GM12878 (cell line): ENCODE data around the gene SLC25A26.

Experiments used
- CEBPB ChIP-seq, 2 experiments: fragments of 150-350 bp in 1 of 2; IDR thresholded peaks; 2 replicates each; pipeline ENCODE4 v1.6.1; 2012 to 2014; ENCODE audit warnings: low read depth in 2 of 2, low read length in 2 of 2, borderline replicate concordance in 1 of 2, inconsistent platforms in 1 of 2
- E4F1 ChIP-seq: fragments of 450-650 bp; IDR thresholded peaks from 2 replicates; pipeline ENCODE4 v1.6.1; 2018; ENCODE audit warnings: borderline replicate concordance, mild to moderate bottlenecking; ENCODE audit not compliant: partially characterized antibody
- POLR2A ChIP-seq: IDR thresholded peaks from 2 replicates; pipeline ENCODE4 v1.6.1; 2011; ENCODE audit warnings: low read depth, mild to moderate bottlenecking, low read length
- SMAD1 ChIP-seq: fragments of 450-650 bp; IDR thresholded peaks from 2 replicates; pipeline ENCODE4 v1.6.1; 2018; ENCODE audit warnings: mild to moderate bottlenecking, low read depth; ENCODE audit not compliant: partially characterized antibody
- SREBF1 ChIP-seq: IDR thresholded peaks from 2 replicates; pipeline ENCODE4 v1.6.1; 2012; ENCODE audit warnings: mild to moderate bottlenecking, low read length
- TF ChIP-seq, protein P1 (sequence below): fragments of 450-650 bp; formaldehyde crosslinking; IDR thresholded peaks from 2 replicates; pipeline ENCODE4 v1.4.0; 2020; ENCODE audit warnings: mild to moderate bottlenecking, moderate library complexity
- TF ChIP-seq, protein P2 (sequence below): IDR thresholded peaks from 2 replicates; pipeline ENCODE4 v1.6.1; 2012; ENCODE audit warnings: low read depth, low read length, improper control_type of control experiment
- TF ChIP-seq, protein P3 (sequence below): fragments of 450-650 bp; conservative IDR thresholded peaks from 2 replicates; pipeline ENCODE4 v1.6.1; 2017; ENCODE audit warnings: mild to moderate bottlenecking, moderate library complexity

- TF ChIP-seq, protein P1, sequence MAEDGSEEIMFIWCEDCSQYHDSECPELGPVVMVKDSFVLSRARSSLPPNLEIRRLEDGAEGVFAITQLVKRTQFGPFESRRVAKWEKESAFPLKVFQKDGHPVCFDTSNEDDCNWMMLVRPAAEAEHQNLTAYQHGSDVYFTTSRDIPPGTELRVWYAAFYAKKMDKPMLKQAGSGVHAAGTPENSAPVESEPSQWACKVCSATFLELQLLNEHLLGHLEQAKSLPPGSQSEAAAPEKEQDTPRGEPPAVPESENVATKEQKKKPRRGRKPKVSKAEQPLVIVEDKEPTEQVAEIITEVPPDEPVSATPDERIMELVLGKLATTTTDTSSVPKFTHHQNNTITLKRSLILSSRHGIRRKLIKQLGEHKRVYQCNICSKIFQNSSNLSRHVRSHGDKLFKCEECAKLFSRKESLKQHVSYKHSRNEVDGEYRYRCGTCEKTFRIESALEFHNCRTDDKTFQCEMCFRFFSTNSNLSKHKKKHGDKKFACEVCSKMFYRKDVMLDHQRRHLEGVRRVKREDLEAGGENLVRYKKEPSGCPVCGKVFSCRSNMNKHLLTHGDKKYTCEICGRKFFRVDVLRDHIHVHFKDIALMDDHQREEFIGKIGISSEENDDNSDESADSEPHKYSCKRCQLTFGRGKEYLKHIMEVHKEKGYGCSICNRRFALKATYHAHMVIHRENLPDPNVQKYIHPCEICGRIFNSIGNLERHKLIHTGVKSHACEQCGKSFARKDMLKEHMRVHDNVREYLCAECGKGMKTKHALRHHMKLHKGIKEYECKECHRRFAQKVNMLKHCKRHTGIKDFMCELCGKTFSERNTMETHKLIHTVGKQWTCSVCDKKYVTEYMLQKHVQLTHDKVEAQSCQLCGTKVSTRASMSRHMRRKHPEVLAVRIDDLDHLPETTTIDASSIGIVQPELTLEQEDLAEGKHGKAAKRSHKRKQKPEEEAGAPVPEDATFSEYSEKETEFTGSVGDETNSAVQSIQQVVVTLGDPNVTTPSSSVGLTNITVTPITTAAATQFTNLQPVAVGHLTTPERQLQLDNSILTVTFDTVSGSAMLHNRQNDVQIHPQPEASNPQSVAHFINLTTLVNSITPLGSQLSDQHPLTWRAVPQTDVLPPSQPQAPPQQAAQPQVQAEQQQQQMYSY (CRISPR knock-in tag): no peak
- no peak for TF ChIP-seq SMAD1
- TF ChIP-seq POLR2A: no peak
- TF ChIP-seq, protein P2, sequence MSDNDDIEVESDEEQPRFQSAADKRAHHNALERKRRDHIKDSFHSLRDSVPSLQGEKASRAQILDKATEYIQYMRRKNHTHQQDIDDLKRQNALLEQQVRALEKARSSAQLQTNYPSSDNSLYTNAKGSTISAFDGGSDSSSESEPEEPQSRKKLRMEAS: no peak
- TF ChIP-seq, protein P3, sequence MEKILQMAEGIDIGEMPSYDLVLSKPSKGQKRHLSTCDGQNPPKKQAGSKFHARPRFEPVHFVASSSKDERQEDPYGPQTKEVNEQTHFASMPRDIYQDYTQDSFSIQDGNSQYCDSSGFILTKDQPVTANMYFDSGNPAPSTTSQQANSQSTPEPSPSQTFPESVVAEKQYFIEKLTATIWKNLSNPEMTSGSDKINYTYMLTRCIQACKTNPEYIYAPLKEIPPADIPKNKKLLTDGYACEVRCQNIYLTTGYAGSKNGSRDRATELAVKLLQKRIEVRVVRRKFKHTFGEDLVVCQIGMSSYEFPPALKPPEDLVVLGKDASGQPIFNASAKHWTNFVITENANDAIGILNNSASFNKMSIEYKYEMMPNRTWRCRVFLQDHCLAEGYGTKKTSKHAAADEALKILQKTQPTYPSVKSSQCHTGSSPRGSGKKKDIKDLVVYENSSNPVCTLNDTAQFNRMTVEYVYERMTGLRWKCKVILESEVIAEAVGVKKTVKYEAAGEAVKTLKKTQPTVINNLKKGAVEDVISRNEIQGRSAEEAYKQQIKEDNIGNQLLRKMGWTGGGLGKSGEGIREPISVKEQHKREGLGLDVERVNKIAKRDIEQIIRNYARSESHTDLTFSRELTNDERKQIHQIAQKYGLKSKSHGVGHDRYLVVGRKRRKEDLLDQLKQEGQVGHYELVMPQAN: no peak
- TF ChIP-seq SREBF1: no peak
- TF ChIP-seq E4F1: no peak
- no peak for TF ChIP-seq CEBPB (IDR thresholded peaks at IDR 0.05; ENCODE audit: borderline replicate concordance in 1 of 2, low read depth in 2 of 2, low read length in 2 of 2)
Observed at GRCh38 chr3:66396888-66397287, 176.1 kb downstream of the SLC25A26 start.
